Esophagus (tissue), 2 donors: ENCODE measurements around the gene THRB. TPM values are rescaled to one million over a fixed set of nuclear protein-coding genes. Genes with fewer than 3 reads are reported as not detected.

Experiments
- H3K27ac ChIP-seq, 2 donors: one replicate each; pipeline ENCODE4 v1.5.1; 2013; ENCODE audit warnings: low read depth in 2 of 2, mild to moderate bottlenecking in 2 of 2, inconsistent platforms in 1 of 2, low read length in 1 of 2, moderate library complexity in 1 of 2
- H3K27me3 ChIP-seq, 2 donors: one replicate each; pipeline ENCODE4 v1.6.1; 2013; ENCODE audit warnings: low read length in 2 of 2, control low read depth in 1 of 2, mild to moderate bottlenecking in 1 of 2; ENCODE audit not compliant: insufficient read depth in 2 of 2, control insufficient read depth in 1 of 2
- H3K36me3 ChIP-seq, 2 donors: one replicate each; pipeline ENCODE4 v1.6.1; 2013; ENCODE audit warnings: low read length in 1 of 2; ENCODE audit not compliant: control insufficient read depth in 2 of 2, insufficient read depth in 2 of 2
- H3K4me1 ChIP-seq, 2 donors: one replicate each; pipeline ENCODE4 v1.6.1; 2013; ENCODE audit warnings: low read length in 1 of 2; ENCODE audit not compliant: control insufficient read depth in 2 of 2, insufficient read depth in 2 of 2
- H3K4me3 ChIP-seq, 2 donors: one replicate each; pipeline ENCODE4 v1.5.1; 2013; ENCODE audit warnings: low read length in 2 of 2, mild to moderate bottlenecking in 2 of 2, low read depth in 1 of 2, moderate library complexity in 1 of 2
- H3K9me3 ChIP-seq, 2 donors: one replicate each; pipeline ENCODE4 v1.6.1; 2013; ENCODE audit warnings: mild to moderate bottlenecking in 2 of 2, low read depth in 1 of 2, low read length in 1 of 2, moderate library complexity in 1 of 2; ENCODE audit not compliant: control insufficient read depth in 2 of 2, insufficient read depth in 1 of 2
- WGBS, 2 donors: extraction: QIAGEN DNeasy Blood & Tissue Kit; methylation state at CpG; one replicate each; pipeline ENCODE4 v1.1.7; 2013; 5-methylcytosine and 5-hydroxymethylcytosine counted together
- polyA plus RNA-seq, 2 donors: library from polyadenylated mRNA; stranded (reverse); fragments of 200-250 nt; gene quantifications; one replicate each; pipeline ENCODE4 v1.2.3, GENCODE V29; 2013
- donor health status: healthy with polysubstance abuse.
- donor health status: Bipolar disorder and iron deficiency.

Gene THRB
- polyA plus RNA-seq, 2 donors = 1.4 to 2.5 TPM

DNA sequence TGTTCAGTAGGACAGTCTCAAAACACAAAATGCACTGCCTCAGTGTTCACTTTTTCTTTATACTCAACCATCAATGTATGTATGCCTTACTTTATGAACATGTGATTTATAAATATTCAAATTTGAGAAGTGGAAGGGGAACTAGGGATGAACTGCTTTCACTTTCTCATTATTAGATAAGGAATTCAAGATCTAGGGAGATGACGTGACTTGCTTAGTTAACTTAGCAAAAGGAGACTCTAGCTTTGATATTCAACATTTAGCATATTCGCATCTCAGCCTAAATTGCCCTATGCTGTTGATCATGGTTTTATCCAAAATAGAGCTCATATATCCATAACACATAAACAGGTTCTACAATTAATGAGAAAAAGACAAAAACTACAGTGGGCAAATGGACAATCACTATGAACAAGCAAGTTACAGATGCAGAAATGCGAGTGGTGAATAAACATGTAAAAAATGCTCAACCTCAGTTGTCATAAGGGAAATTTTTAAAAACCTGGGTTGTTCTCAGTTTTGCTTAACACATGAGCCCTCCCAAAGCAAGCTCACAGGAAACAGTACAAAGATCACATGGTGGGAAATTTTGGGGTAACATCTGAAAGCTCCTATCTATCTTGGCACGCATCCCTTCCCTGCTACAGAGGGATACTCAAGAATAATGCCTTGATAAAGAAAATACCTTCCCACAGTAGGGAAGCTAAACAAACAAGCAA is 269.8 kb downstream of the THRB start:
- no peaks in the 10 kb centered on the region for H3K4me1 ChIP-seq
- no peaks in the 10 kb centered on the region for H3K27me3 ChIP-seq
- no peak overlapping the region for H3K27ac ChIP-seq
- no peaks in the 10 kb centered on the region for H3K36me3 ChIP-seq
- no peak overlapping the region for H3K4me3 ChIP-seq
- H3K9me3 ChIP-seq = no peaks in the 10 kb centered on the region
- 84 to 87% methylated on average over 4 of the region's 4 CpGs for WGBS, 2 donors

DNA sequence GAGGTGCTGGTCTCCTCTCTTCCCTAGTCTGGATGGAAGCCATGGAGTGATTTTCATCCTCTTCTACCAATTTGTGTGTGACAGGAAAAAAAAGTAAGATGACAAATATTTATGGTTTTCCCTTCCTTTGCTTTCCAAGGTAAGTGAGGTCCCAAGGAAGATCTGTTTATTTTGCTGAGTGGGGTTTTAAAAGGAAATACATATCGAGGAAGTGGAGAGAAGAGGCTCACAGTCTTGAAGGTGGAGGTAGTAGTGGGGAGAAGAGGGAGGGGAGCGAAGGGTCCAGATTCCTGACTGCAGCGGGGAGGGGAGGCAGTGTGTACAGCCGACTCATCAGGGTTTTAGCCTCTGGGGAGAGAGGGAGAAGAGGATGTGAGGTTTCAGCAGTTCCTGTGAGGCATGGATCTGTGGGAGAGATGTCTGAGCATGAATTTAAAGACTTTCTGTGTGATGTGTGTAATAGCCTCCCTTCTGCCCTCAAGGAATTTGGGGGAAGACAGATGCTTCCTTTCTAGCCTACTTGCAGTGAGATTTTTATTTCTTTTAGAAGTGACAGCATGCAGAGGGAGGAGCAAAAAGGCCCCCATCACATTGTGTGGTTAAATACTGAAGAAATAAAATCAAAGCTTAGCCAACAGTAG is 272.4 kb downstream of the THRB start:
- Histone ChIP-seq H3K4me1 (no peaks in the 10 kb centered on the region), H3K27me3 (no peaks in the 10 kb centered on the region), H3K36me3 (no peaks in the 10 kb centered on the region), H3K27ac (no peak overlapping the region), H3K9me3 (no peaks in the 10 kb centered on the region), H3K4me3 (no peak overlapping the region)
- WGBS, 2 donors = 66 to 72% methylated on average over 4 of the region's 4 CpGs

DNA sequence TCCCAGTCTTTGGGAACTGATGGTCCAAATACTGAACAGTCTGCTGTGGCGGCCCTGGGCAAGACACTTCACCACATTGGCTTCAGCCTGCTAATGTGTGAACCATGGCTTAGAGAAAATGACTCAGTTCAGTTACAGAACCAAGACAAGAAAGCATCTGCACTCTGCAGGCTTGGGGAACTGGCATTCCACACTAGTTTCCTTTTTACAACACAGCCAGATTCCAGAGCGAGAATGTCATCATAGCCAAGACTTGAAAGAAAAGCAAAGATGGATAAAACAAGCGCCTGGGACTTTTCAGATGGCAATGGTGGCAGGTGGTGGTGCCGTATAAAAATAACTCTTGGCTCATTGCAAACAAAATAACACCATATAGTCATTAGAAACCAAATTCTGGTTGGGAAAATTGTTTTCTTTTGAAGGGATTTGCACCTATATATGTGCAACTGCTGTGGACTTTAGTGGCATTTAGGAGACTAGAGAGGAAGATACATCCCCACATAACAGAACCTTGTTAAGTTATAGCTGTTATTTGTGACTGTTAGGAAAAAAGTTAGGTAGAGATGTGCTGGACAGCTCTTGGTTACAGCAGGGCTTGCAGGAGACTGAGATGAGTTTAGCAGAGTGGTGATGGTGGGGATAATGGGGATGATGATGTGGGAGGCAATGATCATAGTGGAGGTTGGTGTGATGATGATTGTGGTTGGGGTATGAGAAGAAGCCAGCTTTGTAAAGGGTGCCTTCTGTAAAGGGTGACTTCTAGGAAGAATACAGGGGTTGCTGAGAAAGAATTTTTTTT is 273.6 kb downstream of the THRB start:
- no peak overlapping the region for H3K4me3 ChIP-seq
- no peaks in the 10 kb centered on the region for H3K9me3 ChIP-seq
- no peaks in the 10 kb centered on the region for H3K4me1 ChIP-seq
- peak overlapping the region in 1 of 2 donors; percentile 60 for H3K27ac ChIP-seq
- H3K36me3 ChIP-seq = no peaks in the 10 kb centered on the region
- no peaks in the 10 kb centered on the region for H3K27me3 ChIP-seq
- WGBS, 2 donors = 30 to 46% methylated on average over 4 of the region's 4 CpGs

DNA sequence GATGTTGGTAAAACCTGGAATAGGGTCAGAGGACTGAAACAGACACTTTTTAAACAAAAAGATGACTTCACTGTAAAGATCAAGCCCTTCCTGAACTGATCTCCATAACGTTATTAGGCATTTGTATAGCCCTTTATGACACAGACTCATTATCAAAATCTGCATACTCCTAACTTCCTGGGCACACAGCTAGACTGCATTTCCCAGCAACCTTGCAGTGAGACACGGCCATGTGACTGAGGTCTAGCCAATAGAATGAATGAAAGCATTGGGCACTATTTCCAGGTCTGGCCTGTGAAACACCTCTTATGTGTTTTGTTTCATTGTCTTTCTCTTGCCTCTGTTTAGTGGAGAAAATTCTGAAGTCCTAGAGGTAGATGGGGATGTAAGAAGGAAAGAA is 279.1 kb downstream of the THRB start:
- Histone ChIP-seq H3K9me3 (no peaks in the 10 kb centered on the region), H3K36me3 (no peaks in the 10 kb centered on the region), H3K27ac (no peak overlapping the region), H3K27me3 (no peaks in the 10 kb centered on the region), H3K4me1 (no peaks in the 10 kb centered on the region), H3K4me3 (no peak overlapping the region)
- WGBS, 2 donors = 70 to 79% methylated on average over 2 of the region's 2 CpGs

DNA sequence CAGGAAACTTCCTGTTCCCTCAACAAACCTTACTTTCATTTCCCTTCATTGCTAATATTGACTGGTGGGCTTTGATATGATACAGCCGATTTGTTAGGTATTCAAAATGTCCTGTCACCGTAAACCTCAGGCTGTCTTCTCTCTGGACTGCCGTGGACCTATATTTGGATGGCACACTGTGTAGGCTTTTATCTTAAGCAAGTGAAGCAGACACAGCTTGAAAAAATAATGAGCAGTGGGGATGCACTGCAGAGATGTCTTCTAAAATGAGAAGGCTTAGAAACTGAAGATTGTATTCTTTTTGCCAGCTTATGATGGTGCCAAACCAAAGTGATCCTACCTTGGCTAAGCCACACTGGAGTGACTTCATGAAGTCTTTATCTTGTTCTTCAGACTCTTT is 283.3 kb downstream of the THRB start:
- 88 to 91% methylated on average over 3 of the region's 3 CpGs for WGBS, 2 donors
- Histone ChIP-seq H3K27ac (no peak overlapping the region), H3K27me3 (no peaks in the 10 kb centered on the region), H3K36me3 (no peaks in the 10 kb centered on the region), H3K4me3 (no peak overlapping the region), H3K4me1 (no peaks in the 10 kb centered on the region), H3K9me3 (no peaks in the 10 kb centered on the region)

DNA sequence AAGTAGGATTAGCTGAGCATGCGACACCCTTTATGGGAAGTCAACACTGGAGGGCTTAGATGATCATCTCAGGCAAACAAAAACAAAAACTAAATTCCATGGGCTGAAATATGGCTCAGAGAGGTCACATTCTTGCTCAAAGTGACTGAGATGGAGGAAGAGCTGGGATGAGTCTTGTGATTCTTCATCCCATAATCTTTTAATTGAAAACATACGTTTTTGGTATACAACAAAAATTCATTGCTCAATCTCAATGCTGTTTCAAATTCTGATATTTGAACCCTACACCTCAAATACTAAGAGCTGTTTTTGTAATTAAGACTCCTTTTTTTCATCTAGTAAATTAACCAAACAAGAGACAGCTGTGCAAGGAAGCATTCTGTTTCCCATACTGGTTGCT is 292.6 kb downstream of the THRB start:
- Histone ChIP-seq H3K4me3 (no peak overlapping the region), H3K9me3 (no peaks in the 10 kb centered on the region), H3K27me3 (no peaks in the 10 kb centered on the region), H3K36me3 (no peaks in the 10 kb centered on the region), H3K4me1 (no peaks in the 10 kb centered on the region), H3K27ac (no peak overlapping the region)
- 79 to 81% methylated on average over 2 of the region's 2 CpGs for WGBS, 2 donors

DNA sequence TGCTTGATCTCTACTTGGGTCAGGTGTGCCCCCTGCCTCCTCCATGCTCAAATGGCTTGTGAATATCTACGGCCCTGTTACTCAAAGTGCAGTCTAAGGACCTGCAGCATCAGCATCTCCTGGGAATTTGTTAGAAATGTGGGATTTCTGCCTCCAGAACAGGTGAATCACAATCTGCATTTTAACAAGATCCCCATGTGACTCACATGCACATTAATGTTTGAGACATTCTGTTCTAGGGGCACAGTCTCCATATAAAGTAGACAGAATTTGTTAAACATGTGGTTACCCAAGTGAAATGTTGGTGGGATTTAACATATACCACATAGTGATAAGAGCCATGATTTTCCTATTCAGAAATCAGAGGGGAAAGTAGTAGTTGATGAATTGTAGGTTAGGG is 293.3 kb downstream of the THRB start:
- WGBS, 2 donors = 88 to 100% methylated on average over 1 of the region's 1 CpG
- H3K27me3 ChIP-seq = no peaks in the 10 kb centered on the region

DNA sequence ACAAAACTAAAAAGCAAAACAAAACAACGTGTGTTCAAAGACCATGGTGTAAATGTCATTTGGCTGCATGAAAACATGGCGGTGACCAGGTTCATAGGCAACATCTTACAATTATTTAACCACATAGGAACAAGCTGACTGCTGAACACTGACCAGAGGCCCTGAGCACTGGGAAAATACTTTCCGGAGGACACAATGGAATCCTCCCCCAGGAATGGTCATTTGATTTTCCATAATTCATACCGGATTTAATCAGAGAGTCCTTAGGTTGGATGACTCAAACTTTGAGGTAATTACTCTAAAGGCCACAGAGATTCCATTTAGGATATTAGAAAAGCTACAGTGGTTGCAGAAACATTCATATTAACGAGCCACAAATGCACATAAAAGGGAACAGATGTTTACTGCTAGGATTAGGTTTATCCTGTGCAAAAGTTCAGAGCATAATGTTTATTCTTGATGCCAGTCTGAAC is 294.8 kb downstream of the THRB start:
- Histone ChIP-seq H3K27ac (no peak overlapping the region), H3K4me3 (no peak overlapping the region), H3K36me3 (no peaks in the 10 kb centered on the region), H3K27me3 (no peaks in the 10 kb centered on the region), H3K9me3 (no peaks in the 10 kb centered on the region), H3K4me1 (no peaks in the 10 kb centered on the region)
- WGBS, 2 donors = 75% methylated on average over 5 of the region's 5 CpGs

More for the DNA sequence above, 293.3 kb downstream of the THRB start:
- Histone ChIP-seq H3K36me3 (no peaks in the 10 kb centered on the region), H3K4me1 (no peaks in the 10 kb centered on the region), H3K9me3 (no peaks in the 10 kb centered on the region), H3K4me3 (no peak overlapping the region), H3K27ac (no peak overlapping the region)

DNA sequence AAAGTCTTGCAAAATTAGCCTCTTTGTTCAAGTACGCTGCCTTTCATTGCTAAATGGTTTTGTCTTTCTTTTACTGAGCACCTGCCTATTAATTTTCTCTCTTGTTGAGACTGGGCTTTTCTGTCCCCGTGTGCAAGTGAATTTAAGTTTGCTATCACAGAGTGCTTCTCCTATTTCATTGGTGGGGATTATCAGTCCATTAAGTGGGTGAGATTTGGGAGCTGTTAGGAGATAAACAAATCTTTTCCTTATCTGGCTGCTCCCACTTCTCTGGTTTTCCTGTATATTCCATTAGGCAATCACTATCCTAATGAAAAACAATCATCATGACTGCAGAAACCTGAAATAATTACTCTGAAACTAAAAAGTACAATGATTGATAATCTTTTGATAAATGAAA is 295.4 kb downstream of the THRB start:
- Histone ChIP-seq H3K36me3 (no peaks in the 10 kb centered on the region), H3K9me3 (no peaks in the 10 kb centered on the region), H3K27ac (no peak overlapping the region), H3K4me1 (no peaks in the 10 kb centered on the region), H3K4me3 (no peak overlapping the region), H3K27me3 (no peaks in the 10 kb centered on the region)
- WGBS, 2 donors = 82 to 87% methylated on average over 2 of the region's 2 CpGs
